Right lobe of liver (tissue), 6 donors: ENCODE measurements around the gene HYAL1. TPM values are rescaled to one million over a fixed set of nuclear protein-coding genes. Genes with fewer than 3 reads are reported as not detected.

ENCODE experiments used
- ATAC-seq, 4 donors: fragments of 200-7000 bp; cut with Tn5 transposase; one replicate each; pipeline ENCODE4 v1.9.1; 2020; ENCODE audit warnings: mild to moderate bottlenecking in 4 of 4, moderate library complexity in 4 of 4
- DNase-seq, 3 donors: peaks; one replicate each; pipeline ENCODE4 v3.0.0-alpha.2; 2020
- H3K27ac ChIP-seq, 3 donors: fragments of 200-600 bp; one replicate each; pipeline ENCODE4 v1.8.0; 2022
- H3K27me3 ChIP-seq, 2 donors: fragments of 200-600 bp; one replicate each; pipeline ENCODE4 v1.8.0; 2022
- H3K36me3 ChIP-seq, 4 donors: fragments of 200-600 bp; sonication (generic) in 1 of 4; one replicate each; pipeline versions ENCODE4 v1.5.1 to v1.8.0; 2017 to 2022; ENCODE audit warnings: control low read depth in 1 of 4
- H3K4me1 ChIP-seq, 4 donors: fragments of 200-600 bp; sonication (generic) in 1 of 4; one replicate each; pipeline versions ENCODE4 v1.5.1 to v1.8.0; 2017 to 2022; ENCODE audit warnings: control low read depth in 1 of 4
- H3K4me3 ChIP-seq, 3 donors: fragments of 200-600 bp; one replicate each; pipeline ENCODE4 v1.8.0; 2022
- H3K9me3 ChIP-seq, 4 donors: fragments of 200-600 bp; sonication (generic) in 1 of 4; one replicate each; pipeline versions ENCODE4 v1.5.1 to v1.8.0; 2017 to 2022; ENCODE audit warnings: control low read depth in 1 of 4
- CTCF ChIP-seq, 4 donors: fragments of 200-600 bp in 3 of 4; fragments of 450-650 bp in 1 of 4; IDR thresholded peaks; one replicate each; pipeline versions ENCODE4 v1.5.1 to v1.8.0; 2016 to 2022; ENCODE audit warnings: antibody characterized with exemption in 4 of 4, mild to moderate bottlenecking in 2 of 4
- POLR2A ChIP-seq: fragments of 450-650 bp; IDR thresholded peaks from one replicate; pipeline ENCODE4 v1.6.1; 2017; ENCODE audit warnings: antibody characterized with exemption, mild to moderate bottlenecking
- whole genome bisulfite sequencing: methylation state at CpG from one replicate; pipeline ENCODE4 v1.1.6; 2018; ENCODE audit warnings: low coverage, low lambda C conversion rate; ENCODE audit not compliant: insufficient coverage; ENCODE audit errors: missing lambda C conversion rate; 5-methylcytosine and 5-hydroxymethylcytosine counted together
- intact Hi-C, 2 donors: fragments of 100-400 bp; cut with DNase I; formaldehyde crosslinking; loops; one replicate each; pipeline versions ENCODE4 v1.11.2 to v1.14.1; 2022
- total RNA-seq, 6 experiments: library from RNA; depleted of rRNA in 2 of 6; stranded (reverse); fragments of >200 nt in 2 of 6; fragmentation: NEBNext Ultra II Directional in 3 of 6; extraction: Animal tissue kit (Norgen Biotek cat#: 25700) in 3 of 6; gene quantifications; one replicate each; pipeline versions ENCODE4 v1.1.0 to v1.2.4, GENCODE V29; 2016 to 2023
- donor health status: DM: no; HTN: yes; CAD: no.
- donor health status: DM: no; HTN: no; CAD: no.
- donor health status: DM: no; HTN: no; CAD: no.
- donor health status: DM: no; HTN: yes; CAD: no.
- donor health status: DM: no; HTN: yes; CAD: no.

HYAL1 gene
- total RNA-seq, 6 experiments from 2014 or later: 90.6 to 157 (median 136) TPM

GRCh38 chr3:50345008-50345407, 41.6 kb upstream of the HYAL1 start:
- 82% methylated on average over 3 of the region's 8 CpGs for WGBS
- Histone ChIP-seq H3K9me3 (no peaks in the 10 kb centered on the region), H3K36me3 (peaks cover 0 to 5% (median 0%) of the 10 kb centered on the region in 4 donors), H3K4me3 (peak overlapping the region in 1 of 3 donors; percentile 27), H3K27ac (no peak overlapping the region), H3K4me1 (peaks cover 0 to 19% (median 3%) of the 10 kb centered on the region in 4 donors), H3K27me3 (no peaks in the 10 kb centered on the region)
- ATAC-seq (no peak), DNase-seq (no peak)
- intact Hi-C loops: loop anchor here (10.0 kb wide), 2 partner anchors 200 to 210 kb away; no protein-coding TSS in a partner anchor
- TF ChIP-seq POLR2A (no peak), CTCF (IDR thresholded peaks at IDR 0.05) (no peak)

GRCh38 chr3:50342813-50343633, 39.6 kb upstream of the HYAL1 start:
- Histone ChIP-seq H3K27ac (no peak overlapping the region), H3K4me1 (peaks cover 0 to 19% (median 0%) of the 10 kb centered on the region in 4 donors), H3K36me3 (no peaks in the 10 kb centered on the region), H3K9me3 (no peaks in the 10 kb centered on the region), H3K4me3 (no peak overlapping the region), H3K27me3 (no peaks in the 10 kb centered on the region)
- ATAC-seq (no peak), DNase-seq (no peak)
- TF ChIP-seq POLR2A (no peak), CTCF (IDR thresholded peaks at IDR 0.05) (no peak)
- 67% methylated on average over 5 of the region's 13 CpGs for WGBS
- intact Hi-C loops: loop anchor here (10.0 kb wide), 2 partner anchors 202 to 212 kb away; no protein-coding TSS in a partner anchor

GRCh38 chr3:50341996-50342650, 38.7 kb upstream of the HYAL1 start:
- intact Hi-C loops: loop anchor here (10.0 kb wide), 2 partner anchors 203 to 213 kb away; no protein-coding TSS in a partner anchor
- DNase-seq: no peak
- no peaks in the 10 kb centered on the region for H3K9me3 ChIP-seq
- TF ChIP-seq CTCF (IDR thresholded peaks at IDR 0.05): no peak
- no peak for TF ChIP-seq POLR2A
- ATAC-seq: no peak
- H3K27ac ChIP-seq: no peak overlapping the region
- 60% methylated on average over 1 of the region's 13 CpGs for WGBS
- H3K4me1 ChIP-seq: peaks cover 0 to 14% (median 0%) of the 10 kb centered on the region in 4 donors
- H3K36me3 ChIP-seq: no peaks in the 10 kb centered on the region
- H3K4me3 ChIP-seq: no peak overlapping the region
- no peaks in the 10 kb centered on the region for H3K27me3 ChIP-seq

GRCh38 chr3:50341537-50341936, 38.2 kb upstream of the HYAL1 start:
- TF ChIP-seq CTCF (IDR thresholded peaks at IDR 0.05) (no peak), POLR2A (no peak)
- no peak overlapping the region for H3K27ac ChIP-seq
- no peaks in the 10 kb centered on the region for H3K9me3 ChIP-seq
- H3K4me1 ChIP-seq: peaks cover 0 to 14% (median 0%) of the 10 kb centered on the region in 4 donors
- intact Hi-C loops: loop anchor here (10.0 kb wide), 2 partner anchors 203 to 213 kb away; no protein-coding TSS in a partner anchor
- no peaks in the 10 kb centered on the region for H3K36me3 ChIP-seq
- WGBS: 100% methylated on average over 2 of the region's 9 CpGs
- H3K27me3 ChIP-seq: no peaks in the 10 kb centered on the region
- DNase-seq: no peak
- ATAC-seq: no peak
- H3K4me3 ChIP-seq: peak overlapping the region; percentile 39 to 55 (median 46)
